ENCODE results near the gene TSHZ2. TPM values are rescaled to one million over a fixed set of nuclear protein-coding genes. Genes with fewer than 3 reads are reported as not detected.

The TSHZ2 gene
- total and polyA plus RNA-seq, 9 of the 15 experiments (the other 6 are each of a cell fraction or from before 2014, with no cell fraction given), result 0.03 to 0.20 (median 0.05) TPM; not detected in 4

DNA sequence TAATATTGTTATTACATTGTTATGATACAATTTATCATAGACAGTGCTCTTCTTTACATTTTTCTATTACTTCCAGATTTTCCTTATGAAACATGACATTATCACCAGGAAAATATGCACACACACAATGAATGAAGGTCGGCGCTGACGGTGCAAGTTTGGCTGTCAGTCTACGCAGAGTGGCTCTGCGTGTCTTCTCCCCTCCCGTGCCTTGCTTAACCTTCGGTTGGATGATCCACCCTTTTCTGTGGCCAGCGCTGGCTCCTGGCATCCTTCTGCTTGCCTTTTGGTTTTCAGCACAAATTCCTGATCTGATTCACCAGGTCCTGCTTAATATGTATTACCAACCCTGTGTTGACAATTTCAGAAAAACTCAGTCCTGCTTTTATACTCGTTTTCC, 157.4 kb downstream of the TSHZ2 start (continued):
- TF ChIP-seq PRDM10 (IDR thresholded peaks at IDR 0.05; ENCODE audit: partially characterized antibody), result no peak
- TF ChIP-seq ZNF766 (CRISPR knock-in tag; conservative IDR thresholded peaks at IDR 0.05), result no peak
- TF ChIP-seq MAFK (IDR thresholded peaks at IDR 0.05; ENCODE audit: low read length), result 0 out of 2 replicates have a peak, but pooled peaks have one; percentile 17
- TF ChIP-seq PKNOX1 (IDR thresholded peaks at IDR 0.05), result peak; percentile 77
- no peak for TF ChIP-seq RBM17 (IDR thresholded peaks at IDR 0.05; ENCODE audit: borderline replicate concordance, low read depth, low read length)

- no peaks in the 10 kb centered on the region for H3K9me1 ChIP-seq (ENCODE audit: control insufficient read depth, insufficient read depth, low read length)
- ChIA-PET CTCF (ENCODE audit: low intra/inter-chr PET ratio) (no interaction called here), POLR2A (interaction anchor here (0.7 kb wide), 1 partner anchor 908 kb away, joined by 3 read pairs; no protein-coding TSS in a partner anchor)
- no peak overlapping the region for H3K4me3 ChIP-seq
- H3K79me2 ChIP-seq (ENCODE audit: control insufficient read depth, insufficient read depth, low read length), result no peaks in the 10 kb centered on the region
- H3K36me3 ChIP-seq (ENCODE audit: control insufficient read depth, insufficient read depth, low read length), result no peaks in the 10 kb centered on the region
- ATAC-seq, result no peak
- BruUV-seq (replicated peaks), result no TSS peak
- H3K9ac ChIP-seq (ENCODE audit: insufficient read depth in 1 of 2, low read depth in 2 of 2, low read length in 2 of 2), result no peak overlapping the region
- no peaks in the 10 kb centered on the region for H3K9me3 ChIP-seq (replicated peaks; ENCODE audit: control insufficient read depth, insufficient read depth, low read depth, low read length)
- intact Hi-C loops (cut with micrococcal nuclease), result no loop called here
- 0% methylated on average over 3 of the region's 3 CpGs for WGBS (ENCODE audit: insufficient coverage, low coverage, missing lambda C conversion rate)
- H3K4me1 ChIP-seq (replicated peaks in 1 of 2; ENCODE audit: control insufficient read depth in 2 of 2, insufficient read depth in 2 of 2, low read length in 2 of 2), result no peaks in the 10 kb centered on the region
- H3K27ac ChIP-seq (ENCODE audit: extremely low read depth, low read depth, low read length), result no peak overlapping the region
- no peak overlapping the region for H3K4me2 ChIP-seq (ENCODE audit: insufficient read depth, low read length)
- in situ Hi-C loops (cut with MboI), result no loop called here
- H2AFZ ChIP-seq (ENCODE audit: low read depth, low read length), result no peak overlapping the region
- H4K20me1 ChIP-seq (replicated peaks; ENCODE audit: control insufficient read depth, insufficient read depth, low read length), result no peaks in the 10 kb centered on the region
- H3K27me3 ChIP-seq (ENCODE audit: control insufficient read depth in 2 of 2, insufficient read depth in 2 of 2, low read length in 2 of 2), result peaks cover 8% of the 10 kb centered on the region in 2 experiments; a peak in 4 of 5 replicates
- FAIRE-seq, result no peak
- DNase-seq (ENCODE audit: extremely low read depth in 1 of 4, low spot score in 3 of 4), result no peak
- no peak for TF ChIP-seq TAF7 (tag; IDR thresholded peaks at IDR 0.05)
- no peak for TF ChIP-seq ZNF212 (CRISPR knock-in tag; IDR thresholded peaks at IDR 0.05)
- no peak for TF ChIP-seq ZHX1 (conservative IDR thresholded peaks at IDR 0.05; ENCODE audit: low read length)
- TF ChIP-seq SP1 (CRISPR knock-in tag; IDR thresholded peaks at IDR 0.05), result no peak
- TF ChIP-seq ZNF436 (CRISPR knock-in tag; IDR thresholded peaks at IDR 0.05), result no peak
Observed at GRCh38 chr20:53130795-53131194, 158.6 kb downstream of the TSHZ2 start.
